ENCODE data around the gene WFS1. TPM values are rescaled to one million over a fixed set of nuclear protein-coding genes. Genes with fewer than 3 reads are reported as not detected.

WFS1 gene
- polyA plus RNA-seq, 1 donor: 24.7 TPM

Other genes starting within 250 kb of the WFS1 start
- 0.08 TPM for gene JAKMIP1, start 69.3 kb upstream of the WFS1 start, polyA plus RNA-seq (ENCODE audit: insufficient read length)
- gene PPP2R2C, start 202.8 kb downstream of the WFS1 start, polyA plus RNA-seq (ENCODE audit: insufficient read length): 0.40 TPM

Data from left kidney (tissue), 1 donor.